Spleen (tissue), 7 donors: ENCODE results near the gene CWC15.

ENCODE experiments used
- CTCF ChIP-seq, 11 experiments: fragments of 200-600 bp in 7 of 11; fragments of 450-650 bp in 4 of 11; sonication (generic) in 4 of 11; IDR thresholded peaks in 8 of 11; conservative IDR thresholded peaks in 3 of 11; 1 replicate in 7 of 11; 2 replicates in 4 of 11; pipeline versions ENCODE4 v1.4.0 to v1.8.0; 2016 to 2021; ENCODE audit warnings: antibody characterized with exemption in 11 of 11, inconsistent platforms in 4 of 11, mild to moderate bottlenecking in 1 of 11
- POLR2A ChIP-seq, 3 donors: fragments of 450-650 bp; IDR thresholded peaks; one replicate each; pipeline ENCODE4 v1.5.1; 2017; ENCODE audit warnings: antibody characterized with exemption in 3 of 3, mild to moderate bottlenecking in 1 of 3
- donor health status: DM: no; HTN: no; CAD: no; lungs with moderate emphysema.
- donor health status: DM: no; HTN: no; CAD: no.
- donor health status: DM: no; HTN: no; CAD: no.

DNA sequence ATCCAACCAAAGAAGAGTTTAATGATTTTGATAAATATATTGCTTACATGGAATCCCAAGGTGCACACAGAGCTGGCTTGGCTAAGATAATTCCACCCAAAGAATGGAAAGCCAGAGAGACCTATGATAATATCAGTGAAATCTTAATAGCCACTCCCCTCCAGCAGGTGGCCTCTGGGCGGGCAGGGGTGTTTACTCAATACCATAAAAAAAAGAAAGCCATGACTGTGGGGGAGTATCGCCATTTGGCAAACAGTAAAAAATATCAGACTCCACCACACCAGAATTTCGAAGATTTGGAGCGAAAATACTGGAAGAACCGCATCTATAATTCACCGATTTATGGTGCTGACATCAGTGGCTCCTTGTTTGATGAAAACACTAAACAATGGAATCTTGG, 24.1 kb upstream of the CWC15 start:
- peak in 1 of 11 experiments; percentile 8 for TF ChIP-seq CTCF (IDR thresholded peaks at IDR 0.05 in 8 of 11, conservative IDR thresholded peaks at IDR 0.05 in 3 of 11)
- TF ChIP-seq POLR2A (IDR thresholded peaks at IDR 0.05) = no peak
